ENCODE results near the gene PDCD1LG2. TPM values are rescaled to one million over a fixed set of nuclear protein-coding genes. Genes with fewer than 3 reads are reported as not detected.

Gene PDCD1LG2
- total and polyA plus RNA-seq, 4 donors: 0.46 to 2.5 (median 1.3) TPM

GRCh38 chr9:5518937-5519319 lies 8.6 kb downstream of the PDCD1LG2 start:
- Histone ChIP-seq H3K36me3 (ENCODE audit: control insufficient read depth in 4 of 4, insufficient read depth in 3 of 4, low read depth in 1 of 4, low read length in 3 of 4) (no peaks in the 10 kb centered on the region), H3K27me3 (ENCODE audit: control insufficient read depth in 4 of 4, insufficient read depth in 4 of 4, low read length in 3 of 4) (no peaks in the 10 kb centered on the region), H3K4me3 (ENCODE audit: low read depth in 1 of 3, low read length in 3 of 3) (no peak overlapping the region), H3K27ac (ENCODE audit: low read depth in 1 of 2, low read length in 2 of 2) (no peak overlapping the region), H3K4me1 (ENCODE audit: control insufficient read depth in 4 of 4, insufficient read depth in 4 of 4, low read length in 3 of 4) (no peaks in the 10 kb centered on the region), H3K9ac (ENCODE audit: low read depth in 1 of 2, low read length in 2 of 2) (no peak overlapping the region), H3K9me3 (ENCODE audit: control insufficient read depth in 4 of 4, low read length in 3 of 4) (no peaks in the 10 kb centered on the region)
- DNase-seq (ENCODE audit: low spot score): no peak
- WGBS: 68% methylated on average over 2 of the region's 2 CpGs
- TF ChIP-seq TAF1 (conservative IDR thresholded peaks at IDR 0.05): no peak
- TF ChIP-seq FOXA1 (IDR thresholded peaks at IDR 0.05): no peak
- no peak for TF ChIP-seq EGR1 (IDR thresholded peaks at IDR 0.05; ENCODE audit: low read depth in 2 of 2)
- no peak for TF ChIP-seq HNF4A (conservative IDR thresholded peaks at IDR 0.05)
- no peak for TF ChIP-seq MAX (IDR thresholded peaks at IDR 0.05)
- no peak for TF ChIP-seq ATF3 (IDR thresholded peaks at IDR 0.05)
- TF ChIP-seq RAD21 (IDR thresholded peaks at IDR 0.05): no peak
- TF ChIP-seq SP1 (IDR thresholded peaks at IDR 0.05): no peak
- no peak for TF ChIP-seq FOXA2 (IDR thresholded peaks at IDR 0.05)
- TF ChIP-seq ZBTB33 (IDR thresholded peaks at IDR 0.05): no peak
- TF ChIP-seq NR2F2 (IDR thresholded peaks at IDR 0.05): no peak
- TF ChIP-seq RXRA (IDR thresholded peaks at IDR 0.05): no peak
- TF ChIP-seq GABPA (IDR thresholded peaks at IDR 0.05 in 1 of 2, conservative IDR thresholded peaks at IDR 0.05 in 1 of 2): no peak
- no peak for TF ChIP-seq JUND (IDR thresholded peaks at IDR 0.05)
- TF ChIP-seq YY1 (IDR thresholded peaks at IDR 0.05): no peak
- TF ChIP-seq REST (IDR thresholded peaks at IDR 0.05): no peak

GRCh38 chr9:5524090-5524489 lies 13.8 kb downstream of the PDCD1LG2 start:
- no peaks in the 10 kb centered on the region for H3K27me3 ChIP-seq (ENCODE audit: control insufficient read depth in 4 of 4, insufficient read depth in 4 of 4, low read length in 3 of 4)
- WGBS: 93% methylated on average over 4 of the region's 4 CpGs
- DNase-seq (ENCODE audit: low spot score): no peak
- no peak overlapping the region for H3K27ac ChIP-seq (ENCODE audit: low read depth in 1 of 2, low read length in 2 of 2)
- no peak overlapping the region for H3K4me3 ChIP-seq (ENCODE audit: low read depth in 1 of 3, low read length in 3 of 3)
- no peaks in the 10 kb centered on the region for H3K4me1 ChIP-seq (ENCODE audit: control insufficient read depth in 4 of 4, insufficient read depth in 4 of 4, low read length in 3 of 4)
- no peaks in the 10 kb centered on the region for H3K36me3 ChIP-seq (ENCODE audit: control insufficient read depth in 4 of 4, insufficient read depth in 3 of 4, low read depth in 1 of 4, low read length in 3 of 4)
- no peak overlapping the region for H3K9ac ChIP-seq (ENCODE audit: low read depth in 1 of 2, low read length in 2 of 2)
- no peaks in the 10 kb centered on the region for H3K9me3 ChIP-seq (ENCODE audit: control insufficient read depth in 4 of 4, low read length in 3 of 4)
- TF ChIP-seq ATF3 (IDR thresholded peaks at IDR 0.05): no peak
- TF ChIP-seq REST (IDR thresholded peaks at IDR 0.05): no peak
- TF ChIP-seq FOXA1 (IDR thresholded peaks at IDR 0.05): no peak
- no peak for TF ChIP-seq RAD21 (IDR thresholded peaks at IDR 0.05)
- no peak for TF ChIP-seq EGR1 (IDR thresholded peaks at IDR 0.05; ENCODE audit: low read depth in 2 of 2)
- no peak for TF ChIP-seq SP1 (IDR thresholded peaks at IDR 0.05)
- TF ChIP-seq FOXA2 (IDR thresholded peaks at IDR 0.05): no peak
- no peak for TF ChIP-seq YY1 (IDR thresholded peaks at IDR 0.05)
- no peak for TF ChIP-seq ZBTB33 (IDR thresholded peaks at IDR 0.05)
- TF ChIP-seq GABPA (IDR thresholded peaks at IDR 0.05 in 1 of 2, conservative IDR thresholded peaks at IDR 0.05 in 1 of 2): no peak
- no peak for TF ChIP-seq MAX (IDR thresholded peaks at IDR 0.05)
- TF ChIP-seq RXRA (IDR thresholded peaks at IDR 0.05): no peak
- TF ChIP-seq CTCF (IDR thresholded peaks at IDR 0.05; ENCODE audit: low read depth, low read length, missing input control): no peak
